Testis (tissue), 3 donors: ENCODE measurements around the gene SLC35D2. TPM values are rescaled to one million over a fixed set of nuclear protein-coding genes. Genes with fewer than 3 reads are reported as not detected.

Experiments used
- DNase-seq: peaks from one replicate; pipeline ENCODE4 v3.0.0-alpha.2; 2019
- H3K27ac ChIP-seq, 2 donors: fragments of 200-600 bp; sonication (generic); one replicate each; pipeline ENCODE4 v1.5.1; 2019
- H3K27me3 ChIP-seq: fragments of 200-600 bp; sonication (generic); one replicate; pipeline ENCODE4 v1.5.1; 2019
- H3K36me3 ChIP-seq: fragments of 200-600 bp; sonication (generic); one replicate; pipeline ENCODE4 v1.5.1; 2017; ENCODE audit warnings: low read depth; ENCODE audit errors: missing control alignments
- H3K4me1 ChIP-seq: fragments of 200-600 bp; sonication (generic); one replicate; pipeline ENCODE4 v1.5.1; 2019
- H3K4me3 ChIP-seq, 2 donors: fragments of 200-600 bp; sonication (generic); one replicate each; pipeline ENCODE4 v1.5.1; 2017 to 2019
- H3K9me3 ChIP-seq: fragments of 200-600 bp; sonication (generic); one replicate; pipeline ENCODE4 v1.5.1; 2017
- POLR2A ChIP-seq: fragments of 450-650 bp; IDR thresholded peaks from one replicate; pipeline ENCODE4 v1.6.1; 2017; ENCODE audit warnings: antibody characterized with exemption, mild to moderate bottlenecking, moderate library complexity
- WGBS, 2 donors: methylation state at CpG; one replicate each; pipeline ENCODE4 v1.1.5; 2018; 5-methylcytosine and 5-hydroxymethylcytosine counted together
- intact Hi-C: fragments of 100-400 bp; cut with DNase I; formaldehyde crosslinking; loops from one replicate; pipeline ENCODE4 v1.15.1; 2023; ENCODE audit warnings: low total_unique reads
- polyA plus RNA-seq: library from polyadenylated mRNA; stranded (reverse); fragments of 350-450 nt; fragmentation: Illumina TruSeq; extraction: RNeasy Lipid Tissue Mini Kit (QIAGEN cat#74804); gene quantifications from one replicate; pipeline ENCODE4 v1.2.3, GENCODE V29; 2014; ENCODE audit warnings: low read depth, low replicate concordance; ENCODE audit not compliant: insufficient read depth
- total RNA-seq, 2 donors: library from RNA; depleted of rRNA; stranded (reverse); fragments of >200 nt; gene quantifications; one replicate each; pipeline ENCODE4 v1.2.3, GENCODE V29; 2016
- TF ChIP-seq, protein P1 (sequence below), 3 experiments: fragments of 450-650 bp in 2 of 3; fragments of 200-600 bp in 1 of 3; sonication (generic) in 1 of 3; IDR thresholded peaks; one replicate each; pipeline ENCODE4 v1.5.1; 2016 to 2019; ENCODE audit warnings: antibody characterized with exemption in 3 of 3, mild to moderate bottlenecking in 2 of 3, moderate library complexity in 1 of 3

Gene SLC35D2
- total and polyA plus RNA-seq, 3 donors from 2014 or later = 18.4 to 34.2 (median 26.5) TPM

DNA sequence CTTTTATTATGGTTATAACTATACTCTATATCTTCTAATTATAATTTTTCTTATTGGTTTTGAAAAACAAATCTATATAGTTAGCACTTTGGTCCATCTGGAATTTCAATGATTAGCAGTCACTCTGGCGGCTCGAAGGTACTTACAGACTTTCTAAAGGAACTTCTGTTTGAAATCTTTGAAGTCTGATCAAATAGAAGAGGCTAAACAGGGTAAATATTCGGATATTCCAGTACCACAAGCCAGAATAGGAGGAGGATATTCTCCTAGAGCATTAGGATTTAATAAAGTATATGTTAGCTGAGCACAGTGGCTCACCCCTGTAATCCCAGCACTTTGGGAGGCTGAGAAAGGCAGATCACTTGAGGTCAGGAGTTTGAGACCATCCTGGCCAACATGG lies 42.8 kb downstream of the SLC35D2 start:
- no peaks in the 10 kb centered on the region for H3K9me3 ChIP-seq
- H3K27ac ChIP-seq = no peak overlapping the region
- no peaks in the 10 kb centered on the region for H3K27me3 ChIP-seq
- no peak for DNase-seq
- no peak overlapping the region for H3K4me3 ChIP-seq
- 93 to 97% methylated on average over 3 of the region's 3 CpGs for WGBS, 2 donors
- intact Hi-C loops = no loop called here
- no peaks in the 10 kb centered on the region for H3K36me3 ChIP-seq
- TF ChIP-seq, protein P1, sequence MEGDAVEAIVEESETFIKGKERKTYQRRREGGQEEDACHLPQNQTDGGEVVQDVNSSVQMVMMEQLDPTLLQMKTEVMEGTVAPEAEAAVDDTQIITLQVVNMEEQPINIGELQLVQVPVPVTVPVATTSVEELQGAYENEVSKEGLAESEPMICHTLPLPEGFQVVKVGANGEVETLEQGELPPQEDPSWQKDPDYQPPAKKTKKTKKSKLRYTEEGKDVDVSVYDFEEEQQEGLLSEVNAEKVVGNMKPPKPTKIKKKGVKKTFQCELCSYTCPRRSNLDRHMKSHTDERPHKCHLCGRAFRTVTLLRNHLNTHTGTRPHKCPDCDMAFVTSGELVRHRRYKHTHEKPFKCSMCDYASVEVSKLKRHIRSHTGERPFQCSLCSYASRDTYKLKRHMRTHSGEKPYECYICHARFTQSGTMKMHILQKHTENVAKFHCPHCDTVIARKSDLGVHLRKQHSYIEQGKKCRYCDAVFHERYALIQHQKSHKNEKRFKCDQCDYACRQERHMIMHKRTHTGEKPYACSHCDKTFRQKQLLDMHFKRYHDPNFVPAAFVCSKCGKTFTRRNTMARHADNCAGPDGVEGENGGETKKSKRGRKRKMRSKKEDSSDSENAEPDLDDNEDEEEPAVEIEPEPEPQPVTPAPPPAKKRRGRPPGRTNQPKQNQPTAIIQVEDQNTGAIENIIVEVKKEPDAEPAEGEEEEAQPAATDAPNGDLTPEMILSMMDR (IDR thresholded peaks at IDR 0.05) = no peak
- no peak for TF ChIP-seq POLR2A
- H3K4me1 ChIP-seq = no peaks in the 10 kb centered on the region

DNA sequence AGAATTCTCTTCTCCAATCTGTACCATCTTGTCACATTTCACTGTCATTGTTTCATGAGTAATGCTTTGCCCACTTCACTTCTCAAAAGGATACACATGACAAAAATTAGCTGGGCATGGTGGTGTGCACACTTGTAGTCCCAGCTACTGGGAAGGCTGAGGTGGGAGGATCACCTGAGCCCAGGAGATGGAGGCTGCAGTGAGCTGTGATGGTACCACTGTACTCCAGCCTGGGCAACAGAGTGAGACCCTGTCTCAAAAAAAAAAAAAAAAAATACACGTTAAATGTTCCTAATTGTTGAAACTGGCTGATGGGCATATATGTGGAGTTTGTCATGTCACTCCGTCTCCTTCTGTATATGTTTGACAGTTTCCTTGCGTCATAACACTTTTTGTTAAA lies 45.2 kb downstream of the SLC35D2 start:
- WGBS, 2 donors = 97% methylated on average over 3 of the region's 3 CpGs
- no peak for TF ChIP-seq POLR2A
- TF ChIP-seq, protein P1 (IDR thresholded peaks at IDR 0.05) = no peak
- intact Hi-C loops = no loop called here
- no peak for DNase-seq
- Histone ChIP-seq H3K4me3 (no peak overlapping the region), H3K27ac (no peak overlapping the region), H3K27me3 (no peaks in the 10 kb centered on the region), H3K9me3 (no peaks in the 10 kb centered on the region), H3K36me3 (no peaks in the 10 kb centered on the region), H3K4me1 (no peaks in the 10 kb centered on the region)

DNA sequence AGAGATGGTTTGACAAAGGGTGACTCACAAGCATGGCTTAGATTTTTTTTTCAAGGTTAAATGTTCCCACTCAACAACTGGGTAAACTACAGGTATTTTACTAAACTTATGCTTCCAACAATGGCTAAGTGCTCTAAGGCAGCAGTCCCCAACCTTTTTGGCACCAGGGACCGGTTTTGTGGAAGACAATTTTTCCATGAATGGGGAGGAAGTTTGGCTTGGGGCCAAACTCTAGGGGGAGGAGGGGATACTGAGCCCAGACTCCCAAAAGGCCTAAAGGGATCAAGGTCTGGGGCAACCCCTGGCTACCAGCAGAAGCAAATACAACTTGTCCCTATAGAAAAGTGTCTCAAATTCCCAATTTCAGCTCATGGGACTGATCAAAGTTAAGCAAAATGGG lies 49.6 kb downstream of the SLC35D2 start:
- H3K4me1 ChIP-seq = no peaks in the 10 kb centered on the region
- no peaks in the 10 kb centered on the region for H3K9me3 ChIP-seq
- TF ChIP-seq, protein P1 (IDR thresholded peaks at IDR 0.05) = no peak
- no peak for TF ChIP-seq POLR2A
- H3K36me3 ChIP-seq = no peaks in the 10 kb centered on the region
- 67 to 75% methylated on average over 1 of the region's 1 CpG for WGBS, 2 donors
- no peak for DNase-seq
- no peaks in the 10 kb centered on the region for H3K27me3 ChIP-seq
- no peak overlapping the region for H3K27ac ChIP-seq
- no peak overlapping the region for H3K4me3 ChIP-seq
- intact Hi-C loops = no loop called here

DNA sequence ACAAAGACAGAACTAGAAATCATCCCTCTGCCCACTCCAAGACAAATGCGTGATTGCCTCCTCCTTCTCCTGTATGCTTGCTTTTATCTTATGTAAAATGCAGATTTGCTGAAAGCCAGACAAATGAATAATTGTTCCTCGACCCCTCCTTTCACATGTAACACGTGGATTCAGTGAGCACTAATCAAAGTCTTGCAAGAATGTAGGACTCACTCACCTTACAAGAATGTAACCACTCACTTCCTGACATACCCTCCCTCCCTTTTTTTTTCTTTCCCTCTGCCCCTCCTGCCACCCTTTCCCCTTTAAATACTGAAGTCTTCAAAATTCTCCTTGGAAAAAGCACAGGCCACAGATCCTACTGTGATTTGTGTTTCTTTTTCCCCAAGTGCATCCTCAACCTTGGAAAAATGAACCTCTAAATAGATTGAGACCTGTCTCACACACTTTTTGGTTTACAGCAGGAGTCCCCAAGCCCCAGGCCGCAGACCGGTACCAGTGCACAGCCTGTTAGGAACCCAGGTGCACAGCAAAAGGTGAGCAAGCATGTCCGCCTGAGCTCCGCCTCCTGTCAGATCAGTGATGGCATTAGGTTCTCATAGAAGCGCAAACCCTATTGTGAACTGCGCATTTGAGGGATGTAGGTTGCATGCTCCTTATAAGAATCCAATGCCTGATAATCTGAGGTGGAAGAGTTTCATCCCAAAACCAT lies 52.1 kb downstream of the SLC35D2 start:
- TF ChIP-seq POLR2A = no peak
- TF ChIP-seq, protein P1 (IDR thresholded peaks at IDR 0.05) = no peak
- no peak for DNase-seq
- 73 to 86% methylated on average over 9 of the region's 9 CpGs for WGBS, 2 donors
- Histone ChIP-seq H3K9me3 (no peaks in the 10 kb centered on the region), H3K36me3 (no peaks in the 10 kb centered on the region), H3K27me3 (no peaks in the 10 kb centered on the region), H3K4me3 (no peak overlapping the region), H3K4me1 (no peaks in the 10 kb centered on the region), H3K27ac (no peak overlapping the region)
- intact Hi-C loops = no loop called here
